Heart left ventricle (tissue), 16 donors: ENCODE results near the gene NALCN. TPM values are rescaled to one million over a fixed set of nuclear protein-coding genes. Genes with fewer than 3 reads are reported as not detected.

Experiments used
- ATAC-seq, 4 donors: fragments of 200-7000 bp; cut with Tn5 transposase; one replicate each; pipeline ENCODE4 v1.9.1; 2020 to 2022; ENCODE audit warnings: moderate library complexity in 4 of 4, mild to moderate bottlenecking in 3 of 4, moderate number of reproducible peaks in 1 of 4
- DNase-seq, 5 donors: peaks; one replicate each; pipeline ENCODE4 v3.0.0-alpha.2; 2020
- H3K27ac ChIP-seq, 12 donors: fragments of 200-600 bp; sonication (generic) in 4 of 12; one replicate each; pipeline versions ENCODE4 v1.5.0 to v1.8.0; 2016 to 2022; ENCODE audit warnings: mild to moderate bottlenecking in 2 of 12
- H3K27me3 ChIP-seq, 9 donors: fragments of 200-600 bp; sonication (generic) in 2 of 9; one replicate each; pipeline versions ENCODE4 v1.5.1 to v1.8.0; 2016 to 2022; ENCODE audit warnings: mild to moderate bottlenecking in 3 of 9
- H3K36me3 ChIP-seq, 9 donors: fragments of 200-600 bp; sonication (generic) in 2 of 9; one replicate each; pipeline versions ENCODE4 v1.5.0 to v1.8.0; 2018 to 2022; ENCODE audit warnings: mild to moderate bottlenecking in 2 of 9
- H3K4me1 ChIP-seq, 12 donors: fragments of 200-600 bp; sonication (generic) in 4 of 12; one replicate each; pipeline versions ENCODE4 v1.5.0 to v1.8.0; 2016 to 2022; ENCODE audit warnings: mild to moderate bottlenecking in 3 of 12
- H3K4me3 ChIP-seq, 12 donors: fragments of 200-600 bp; sonication (generic) in 4 of 12; one replicate each; pipeline versions ENCODE4 v1.5.0 to v1.8.0; 2017 to 2022; ENCODE audit warnings: mild to moderate bottlenecking in 9 of 12, moderate library complexity in 4 of 12
- H3K9me3 ChIP-seq, 12 donors: fragments of 200-600 bp; sonication (generic) in 4 of 12; one replicate each; pipeline versions ENCODE4 v1.5.0 to v1.8.0; 2016 to 2022; ENCODE audit warnings: mild to moderate bottlenecking in 1 of 12
- POLR2A ChIP-seq, 2 donors: fragments of 450-650 bp; IDR thresholded peaks; one replicate each; pipeline ENCODE4 v1.6.1; 2017; ENCODE audit warnings: antibody characterized with exemption in 2 of 2, mild to moderate bottlenecking in 2 of 2, moderate library complexity in 2 of 2
- WGBS, 4 donors: extraction: QIAGEN DNeasy Blood & Tissue Kit in 2 of 4; methylation state at CpG; one replicate each; pipeline versions ENCODE4 v1.1.5 to v1.1.7; 2013 to 2018; 5-methylcytosine and 5-hydroxymethylcytosine counted together
- intact Hi-C, 10 donors: fragments of 100-400 bp; cut with DNase I; formaldehyde crosslinking; loops; one replicate each; pipeline versions ENCODE4 v1.11.1 to v1.14.2; 2022
- polyA plus RNA-seq, 2 donors: library from polyadenylated mRNA; stranded (reverse); fragments of 200-250 nt; gene quantifications; one replicate each; pipeline ENCODE4 v1.2.3, GENCODE V29; 2013
- total RNA-seq, 9 donors: library from RNA; depleted of rRNA in 2 of 9; stranded (reverse); fragments of >200 nt in 2 of 9; fragmentation: NEBNext Ultra II Directional in 3 of 9; extraction: Animal tissue kit (Norgen Biotek cat#: 25700) in 3 of 9; gene quantifications; one replicate each; pipeline versions ENCODE4 v1.1.0 to v1.2.4, GENCODE V29; 2016 to 2023
- TF ChIP-seq, protein P1 (sequence below), 12 donors: fragments of 200-600 bp; sonication (generic) in 4 of 12; IDR thresholded peaks; one replicate each; pipeline versions ENCODE4 v1.5.0 to v1.8.0; 2018 to 2022; ENCODE audit warnings: antibody characterized with exemption in 12 of 12, mild to moderate bottlenecking in 5 of 12
- donor health status: ischemic (EF 13 %, LVEDD 7.1; RV severe dilation, severe dysfunction).
- donor health status: healthy with polysubstance abuse.
- donor health status: DM: no; HTN: yes; CAD: no.
- donor health status: DM: no; HTN: no; CAD: no.
- donor health status: ischemic (EF 25% LVEDD 6.9; RV normal size, moderate dysfunction).
- donor health status: ischemic (EF 25% LVEDD 5.7; RV mildly dilated, moderate dysfunction).
- donor health status: healthy.
- donor health status: DM: yes; HTN: yes; CAD: no.
- donor health status: ischemic (EF 35%, LVEDD 5.7; RV mildly dilated, moderate dysfunction).
- donor health status: nonischemic (EF 11% LVEDD 7.7; RV severe dilation, severe dysfunction).
- donor health status: DM: yes; HTN: yes; CAD: no.
- donor health status: PGD.
- donor health status: ischemic (EF 29% LVEDD 5.4; RV normal size, mild dysfunction).
- donor health status: nonischemic (EF 23%, LVEDD 6.1; RV moderate dilation, normal function).

Gene NALCN
- total and polyA plus RNA-seq, 11 donors = 1.9 to 11.4 (median 6.8) TPM; not detected in 1

DNA sequence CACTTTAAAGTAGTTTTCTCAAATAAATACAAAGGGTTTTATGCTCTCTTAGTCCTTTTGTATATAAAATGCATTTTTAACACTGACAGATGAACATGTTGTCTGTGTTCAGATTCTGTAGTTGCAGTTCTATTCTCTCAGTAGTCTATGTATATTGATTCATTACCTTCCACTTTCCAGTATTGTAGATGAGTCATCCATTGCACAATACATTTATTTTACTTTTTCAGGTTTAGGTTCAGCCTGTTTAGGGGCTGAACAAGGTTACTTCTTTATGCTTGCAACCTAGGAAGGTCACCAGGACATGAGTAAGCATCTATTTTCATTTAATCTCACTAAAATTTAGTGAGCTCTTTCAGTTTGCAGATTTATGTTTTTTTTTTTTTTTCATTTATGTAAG, 173.6 kb downstream of the NALCN start:
- Histone ChIP-seq H3K27ac (no peak overlapping the region), H3K4me3 (no peak overlapping the region), H3K4me1 (no peaks in the 10 kb centered on the region), H3K27me3 (no peaks in the 10 kb centered on the region), H3K36me3 (no peaks in the 10 kb centered on the region), H3K9me3 (no peaks in the 10 kb centered on the region)
- ATAC-seq (no peak), DNase-seq (no peak)
- TF ChIP-seq, protein P1, sequence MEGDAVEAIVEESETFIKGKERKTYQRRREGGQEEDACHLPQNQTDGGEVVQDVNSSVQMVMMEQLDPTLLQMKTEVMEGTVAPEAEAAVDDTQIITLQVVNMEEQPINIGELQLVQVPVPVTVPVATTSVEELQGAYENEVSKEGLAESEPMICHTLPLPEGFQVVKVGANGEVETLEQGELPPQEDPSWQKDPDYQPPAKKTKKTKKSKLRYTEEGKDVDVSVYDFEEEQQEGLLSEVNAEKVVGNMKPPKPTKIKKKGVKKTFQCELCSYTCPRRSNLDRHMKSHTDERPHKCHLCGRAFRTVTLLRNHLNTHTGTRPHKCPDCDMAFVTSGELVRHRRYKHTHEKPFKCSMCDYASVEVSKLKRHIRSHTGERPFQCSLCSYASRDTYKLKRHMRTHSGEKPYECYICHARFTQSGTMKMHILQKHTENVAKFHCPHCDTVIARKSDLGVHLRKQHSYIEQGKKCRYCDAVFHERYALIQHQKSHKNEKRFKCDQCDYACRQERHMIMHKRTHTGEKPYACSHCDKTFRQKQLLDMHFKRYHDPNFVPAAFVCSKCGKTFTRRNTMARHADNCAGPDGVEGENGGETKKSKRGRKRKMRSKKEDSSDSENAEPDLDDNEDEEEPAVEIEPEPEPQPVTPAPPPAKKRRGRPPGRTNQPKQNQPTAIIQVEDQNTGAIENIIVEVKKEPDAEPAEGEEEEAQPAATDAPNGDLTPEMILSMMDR (IDR thresholded peaks at IDR 0.05) = no peak
- no peak for TF ChIP-seq POLR2A (IDR thresholded peaks at IDR 0.05)
- intact Hi-C loops = no loop called here

DNA sequence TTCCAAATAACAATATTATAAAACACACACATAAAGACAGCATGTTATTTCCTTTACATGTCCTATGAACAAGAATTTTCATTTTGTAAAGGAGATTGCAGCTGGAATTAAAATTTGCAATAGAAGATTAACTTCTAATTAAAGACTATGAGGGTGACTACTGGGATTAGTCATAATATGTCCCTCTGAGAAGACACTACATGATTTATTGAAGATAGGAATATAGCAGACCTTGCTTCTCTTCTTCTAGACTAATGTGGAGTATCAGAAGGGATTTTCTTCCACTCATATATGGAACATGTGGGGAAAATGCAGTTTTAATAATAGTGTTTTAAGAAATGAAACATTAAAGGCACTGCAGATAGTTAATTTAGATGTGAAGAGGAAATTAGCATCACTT, 177.8 kb downstream of the NALCN start:
- H3K4me1 ChIP-seq = no peaks in the 10 kb centered on the region
- H3K4me3 ChIP-seq = no peak overlapping the region
- intact Hi-C loops = no loop called here
- H3K27ac ChIP-seq = no peak overlapping the region
- H3K9me3 ChIP-seq = no peaks in the 10 kb centered on the region
- H3K27me3 ChIP-seq = no peaks in the 10 kb centered on the region
- no peaks in the 10 kb centered on the region for H3K36me3 ChIP-seq
- DNase-seq = no peak
- no peak for ATAC-seq
- TF ChIP-seq, protein P1 (IDR thresholded peaks at IDR 0.05) = no peak
- no peak for TF ChIP-seq POLR2A (IDR thresholded peaks at IDR 0.05)

- Histone ChIP-seq H3K36me3 (no peaks in the 10 kb centered on the region), H3K9me3 (no peaks in the 10 kb centered on the region), H3K4me1 (no peaks in the 10 kb centered on the region), H3K27ac (no peak overlapping the region), H3K4me3 (no peak overlapping the region), H3K27me3 (no peaks in the 10 kb centered on the region)
- no peak for TF ChIP-seq POLR2A (IDR thresholded peaks at IDR 0.05)
- TF ChIP-seq, protein P1 (IDR thresholded peaks at IDR 0.05) = no peak
- intact Hi-C loops = no loop called here
- WGBS, 4 donors = 71 to 81% (median 74%) methylated on average over 5 of the region's 5 CpGs
- ATAC-seq = no peak
- no peak for DNase-seq
These were observed 184.4 kb downstream of the NALCN start for GRCh38 chr13:101231751-101232428.

- no peak for DNase-seq
- Histone ChIP-seq H3K36me3 (no peaks in the 10 kb centered on the region), H3K9me3 (no peaks in the 10 kb centered on the region), H3K4me3 (no peak overlapping the region), H3K27me3 (no peaks in the 10 kb centered on the region), H3K27ac (no peak overlapping the region), H3K4me1 (no peaks in the 10 kb centered on the region)
- 67 to 77% (median 74%) methylated on average over 6 of the region's 6 CpGs for WGBS, 4 donors
- TF ChIP-seq POLR2A (IDR thresholded peaks at IDR 0.05) = no peak
- TF ChIP-seq, protein P1 (IDR thresholded peaks at IDR 0.05) = no peak
- intact Hi-C loops = no loop called here
- ATAC-seq = no peak
These were observed 185.9 kb downstream of the NALCN start for GRCh38 chr13:101230271-101230890.
